Stimulated activated CD8-positive, alpha-beta memory T cell treated with anti-CD3 and anti-CD28 coated beads, Interleukin-15, amount 100 ng/mL, for 24 hours (primary cell): Measurements from ENCODE around the gene SH3BP4.

Experiments
- DNase-seq: peaks from one replicate; pipeline ENCODE4 v3.0.0-alpha.2; 2020; ENCODE audit warnings: low read depth

The SH3BP4 gene

DNA sequence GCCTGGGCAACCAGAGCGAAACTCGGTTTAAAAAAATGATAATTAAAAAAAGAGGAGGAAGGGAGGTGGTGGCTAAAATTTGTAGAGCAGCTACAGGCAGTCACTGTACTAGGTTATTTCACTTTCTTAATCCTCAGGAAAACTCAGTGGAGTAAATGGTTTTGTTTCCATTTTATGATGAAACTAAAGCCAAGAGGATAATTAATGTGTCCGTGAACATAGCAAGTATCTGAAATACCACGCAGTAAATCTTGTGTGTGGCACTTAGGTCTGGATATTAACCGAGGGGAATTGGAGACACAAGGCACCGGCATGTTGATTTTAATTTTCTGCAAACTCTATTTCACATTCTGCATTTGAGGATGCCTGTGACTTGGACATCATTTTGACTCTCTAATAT is 14.5 kb downstream of the SH3BP4 start:
- DNase-seq: no peak

DNA sequence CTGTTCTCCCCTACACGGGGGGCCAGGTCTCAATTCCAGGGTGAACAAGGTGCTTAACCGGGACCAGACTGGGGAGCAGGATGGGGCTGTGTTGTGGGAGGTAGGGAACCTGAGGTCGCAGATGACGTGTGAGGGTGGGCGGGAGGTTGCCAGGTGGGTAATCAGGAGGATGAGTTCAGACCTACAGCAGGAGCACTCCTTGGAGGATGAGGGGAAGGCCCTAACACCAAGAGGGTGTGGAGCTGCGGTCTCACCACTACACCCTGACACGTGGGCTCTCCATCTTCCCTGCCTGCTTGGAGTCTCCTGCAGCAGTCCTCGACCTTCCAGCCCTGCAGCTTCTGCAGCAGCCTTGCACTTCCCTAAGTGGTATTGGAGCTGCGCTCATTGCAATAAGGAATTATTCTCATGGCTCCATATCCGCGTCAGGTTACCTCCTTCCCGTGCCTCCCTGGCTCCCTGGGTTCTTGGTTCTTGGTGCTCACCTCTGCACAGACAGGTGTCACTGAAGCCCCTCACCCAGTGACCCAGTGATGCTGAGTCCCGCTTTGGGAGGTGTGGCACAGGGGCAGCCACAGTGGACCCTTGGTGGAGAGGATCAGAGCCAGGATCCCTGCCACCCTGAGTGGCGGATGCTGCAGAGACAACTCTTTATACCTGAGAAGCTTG is 15.5 kb downstream of the SH3BP4 start:
- no peak for DNase-seq

DNA sequence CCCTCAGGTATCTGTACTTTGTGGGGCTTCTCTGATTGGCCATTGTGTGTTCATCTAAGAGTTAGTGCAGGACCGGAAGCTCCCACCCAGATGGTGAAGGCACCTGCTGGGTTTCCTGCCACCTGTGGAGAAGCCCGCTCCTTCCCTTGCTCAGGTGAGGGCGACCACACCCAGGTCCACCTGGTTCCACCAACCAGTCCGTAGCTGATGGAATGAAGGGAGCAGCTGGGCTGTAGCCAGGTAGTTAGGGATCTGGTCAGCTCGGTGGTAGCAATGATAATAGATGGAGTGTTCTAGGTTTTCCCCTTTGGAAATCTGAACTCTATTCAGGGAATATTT is 16.0 kb downstream of the SH3BP4 start:
- no peak for DNase-seq

DNA sequence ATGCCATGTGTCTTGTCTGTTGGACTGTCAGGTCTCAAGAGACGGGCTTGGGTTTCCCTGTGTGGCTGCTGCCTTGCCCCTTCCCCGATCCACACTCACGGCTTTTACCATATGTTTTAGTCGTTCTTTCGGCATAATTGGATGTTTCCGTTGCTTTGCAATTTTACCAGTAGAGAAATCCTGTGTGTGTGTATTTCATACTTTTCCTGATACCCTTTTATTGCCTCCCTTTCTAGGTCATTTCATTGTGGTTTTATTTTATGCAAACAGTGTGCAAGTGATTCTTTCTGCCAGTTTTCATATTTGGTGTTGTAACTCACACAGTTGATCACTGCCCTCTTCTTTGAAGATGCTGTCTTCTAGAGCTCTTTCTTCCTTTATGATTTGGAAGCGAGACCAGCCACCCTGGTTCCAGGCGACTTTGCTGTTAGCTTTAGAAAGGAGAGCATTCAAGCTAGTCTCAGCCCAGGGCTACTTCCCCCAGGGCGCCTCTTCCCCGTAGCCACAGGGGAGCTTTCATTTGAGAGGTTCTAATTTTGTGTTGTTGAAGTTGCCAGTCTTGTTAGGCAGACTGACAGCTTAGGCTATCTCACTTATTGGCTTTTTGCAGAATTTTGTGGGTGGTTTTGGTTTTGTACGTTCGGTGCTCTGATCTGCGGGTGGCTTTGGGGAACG is 17.0 kb downstream of the SH3BP4 start:
- no peak for DNase-seq

DNA sequence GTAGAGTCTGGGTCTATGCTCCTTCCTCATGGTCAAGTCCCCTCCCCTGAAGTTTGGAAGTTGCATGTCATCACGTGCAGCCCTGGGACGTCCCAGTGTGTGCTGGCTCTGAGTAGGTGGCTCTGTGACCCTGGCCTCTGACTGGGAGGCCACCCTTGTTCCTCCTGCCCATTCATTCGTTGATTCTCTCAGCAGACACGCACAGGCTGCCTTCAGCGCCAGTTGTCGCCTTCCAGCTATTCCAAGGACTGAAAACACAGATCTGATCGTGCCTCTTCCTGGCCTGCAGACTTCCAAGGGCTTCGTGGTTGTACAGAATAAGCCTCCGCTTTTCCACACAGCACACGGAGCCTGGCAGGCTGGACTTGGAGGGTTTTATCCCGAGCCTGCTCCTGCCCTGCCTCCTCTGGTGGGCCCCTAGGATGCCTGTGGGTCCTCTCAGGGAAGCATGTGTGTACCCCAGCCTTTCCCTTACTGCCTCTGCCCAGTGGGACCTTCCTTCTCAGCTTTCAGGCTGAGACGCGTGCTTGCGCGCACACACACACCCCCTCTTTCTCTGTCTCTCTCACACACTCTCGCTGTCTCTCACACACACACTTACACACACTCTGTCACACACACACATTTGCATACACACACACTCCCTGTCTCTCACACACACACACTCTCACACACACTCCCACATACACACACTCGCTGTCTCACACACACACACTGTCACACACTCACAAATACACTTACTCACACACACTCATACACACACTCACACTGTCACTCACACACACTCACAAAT is 17.7 kb downstream of the SH3BP4 start:
- DNase-seq: no peak

DNA sequence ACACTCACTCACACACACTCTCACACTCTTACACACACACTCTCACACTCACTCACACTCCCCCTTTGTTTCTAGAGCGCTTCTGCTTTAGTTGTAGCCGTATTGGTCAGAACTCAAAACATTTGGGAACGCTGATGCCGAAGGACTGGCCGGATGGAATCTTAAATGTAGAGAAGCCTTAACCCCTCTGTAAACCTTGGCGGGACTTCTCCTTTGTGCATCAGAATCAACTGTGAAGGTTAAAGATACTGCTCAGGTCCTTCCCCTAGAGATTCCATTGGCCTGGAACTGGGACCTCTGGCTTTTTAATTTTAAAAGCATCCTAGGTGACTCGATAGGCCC is 18.3 kb downstream of the SH3BP4 start:
- no peak for DNase-seq

DNA sequence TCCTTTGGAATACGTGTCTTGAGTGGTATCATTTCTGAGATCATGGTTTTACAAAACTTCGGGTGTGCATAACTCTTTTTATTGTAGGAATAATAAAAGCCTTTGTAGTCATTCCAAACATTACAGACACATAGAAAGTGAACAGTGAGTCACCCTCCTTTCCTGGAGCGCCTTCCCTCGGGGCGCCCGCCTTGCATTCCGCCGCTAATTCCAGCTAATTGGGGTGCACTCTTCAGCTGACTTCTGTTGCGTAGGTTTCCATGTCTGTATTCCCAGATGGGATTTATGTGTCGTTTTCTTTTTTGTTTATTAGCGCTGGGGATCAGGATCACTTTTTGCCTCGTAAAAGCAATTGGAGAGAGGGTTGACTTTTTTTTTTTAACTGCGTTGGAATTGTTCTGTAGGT is 18.7 kb downstream of the SH3BP4 start:
- DNase-seq: no peak

DNA sequence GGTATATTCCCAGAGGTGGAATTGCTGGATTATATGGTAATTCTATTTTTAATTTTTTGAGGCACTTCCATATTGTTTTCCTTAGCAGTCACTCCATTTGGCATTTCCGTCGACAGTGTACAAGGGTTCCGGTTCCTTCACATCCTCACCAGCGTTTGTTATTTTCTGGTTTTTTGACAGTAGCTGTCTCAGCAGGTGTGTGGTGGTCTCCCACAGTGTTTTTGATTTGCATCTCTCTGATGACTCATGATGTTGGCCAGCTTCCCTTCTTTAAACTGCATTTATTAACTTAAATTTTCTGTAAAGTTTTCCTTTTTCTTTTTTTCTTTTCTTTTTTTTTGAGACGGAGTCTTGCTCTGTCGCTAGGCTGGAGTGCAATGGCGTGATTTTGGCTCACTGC is 19.7 kb downstream of the SH3BP4 start:
- no peak for DNase-seq

DNA sequence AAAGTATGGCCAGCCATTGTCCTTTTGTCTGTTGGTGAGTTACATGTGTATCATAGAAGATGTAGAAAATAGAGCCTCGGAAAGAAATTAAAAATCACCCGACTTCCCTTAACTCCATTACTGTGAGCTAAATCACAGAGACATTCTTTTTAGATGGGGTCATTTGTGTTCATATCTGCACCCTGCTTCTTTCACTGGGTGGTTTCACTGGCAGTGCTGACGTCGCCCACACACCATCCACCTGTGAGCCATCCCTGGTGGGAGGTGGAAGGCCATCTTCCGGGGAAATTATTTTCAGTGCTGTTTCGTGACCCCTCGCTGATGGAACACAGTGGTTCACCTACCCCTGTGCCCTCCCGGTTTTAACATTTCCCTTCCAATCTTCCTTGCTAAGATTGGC is 21.2 kb downstream of the SH3BP4 start:
- DNase-seq: no peak

DNA sequence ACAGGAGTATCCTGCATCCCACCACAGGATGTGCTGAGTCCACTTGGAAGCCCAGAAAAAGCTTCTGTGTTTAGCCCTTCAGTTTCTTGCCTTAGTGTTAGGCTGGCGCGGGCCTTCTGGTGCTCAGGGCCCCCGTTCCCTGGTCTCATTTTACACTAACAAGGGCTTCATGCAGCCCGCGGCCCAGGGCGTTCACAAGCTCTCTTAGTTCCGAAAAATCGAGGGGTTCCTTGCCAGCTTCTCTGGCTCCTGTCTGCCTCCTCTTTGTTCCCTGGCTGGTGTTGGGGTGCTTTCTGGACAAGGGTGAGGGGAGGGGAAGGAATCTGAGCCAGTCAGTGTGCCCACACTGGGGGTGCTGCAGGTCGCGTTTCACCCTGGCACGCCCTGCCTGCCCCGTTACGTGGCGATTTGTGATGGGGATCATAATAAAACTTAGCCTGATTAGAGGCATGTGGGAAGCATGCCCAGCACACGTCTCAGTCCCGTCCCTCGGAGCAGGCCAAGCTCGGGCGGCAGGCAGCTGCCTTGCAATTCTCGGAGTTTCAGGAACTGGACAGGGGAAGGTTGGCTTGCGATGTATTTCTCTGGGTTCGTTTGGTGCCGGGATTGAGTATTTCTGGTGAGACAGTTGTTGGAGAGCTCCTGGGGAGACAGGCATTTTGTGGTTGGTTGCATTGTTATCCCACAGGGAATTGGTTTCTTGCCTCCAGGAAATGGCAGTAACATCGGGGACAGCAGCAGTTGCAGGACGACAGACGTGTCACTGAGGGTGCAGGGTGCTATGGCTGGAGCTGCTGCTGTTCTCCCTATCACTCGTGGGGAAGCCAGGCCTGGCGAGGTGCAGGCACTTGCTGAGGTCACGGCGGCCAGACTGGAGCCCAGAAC is 22.9 kb downstream of the SH3BP4 start:
- DNase-seq: no peak

DNA sequence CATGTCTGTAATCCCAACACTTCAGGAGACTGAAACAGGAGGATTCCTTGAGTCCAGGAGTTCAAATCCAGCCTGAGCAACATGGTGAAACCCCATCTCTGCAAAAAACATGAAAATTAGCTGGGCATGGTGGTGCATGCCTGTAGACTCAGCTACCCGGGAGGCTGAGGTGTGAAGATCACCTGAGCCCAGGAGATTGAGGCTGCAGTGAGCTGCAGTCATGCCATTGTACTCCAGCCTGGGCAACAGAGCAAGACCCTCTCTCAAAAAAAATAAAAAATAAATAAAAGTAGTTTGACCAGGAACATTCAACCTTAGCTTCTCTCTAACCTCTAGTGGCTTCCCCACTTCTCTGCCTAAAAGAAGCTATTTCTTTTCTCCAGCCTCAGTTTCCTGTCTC is 23.8 kb downstream of the SH3BP4 start:
- DNase-seq: no peak

DNA sequence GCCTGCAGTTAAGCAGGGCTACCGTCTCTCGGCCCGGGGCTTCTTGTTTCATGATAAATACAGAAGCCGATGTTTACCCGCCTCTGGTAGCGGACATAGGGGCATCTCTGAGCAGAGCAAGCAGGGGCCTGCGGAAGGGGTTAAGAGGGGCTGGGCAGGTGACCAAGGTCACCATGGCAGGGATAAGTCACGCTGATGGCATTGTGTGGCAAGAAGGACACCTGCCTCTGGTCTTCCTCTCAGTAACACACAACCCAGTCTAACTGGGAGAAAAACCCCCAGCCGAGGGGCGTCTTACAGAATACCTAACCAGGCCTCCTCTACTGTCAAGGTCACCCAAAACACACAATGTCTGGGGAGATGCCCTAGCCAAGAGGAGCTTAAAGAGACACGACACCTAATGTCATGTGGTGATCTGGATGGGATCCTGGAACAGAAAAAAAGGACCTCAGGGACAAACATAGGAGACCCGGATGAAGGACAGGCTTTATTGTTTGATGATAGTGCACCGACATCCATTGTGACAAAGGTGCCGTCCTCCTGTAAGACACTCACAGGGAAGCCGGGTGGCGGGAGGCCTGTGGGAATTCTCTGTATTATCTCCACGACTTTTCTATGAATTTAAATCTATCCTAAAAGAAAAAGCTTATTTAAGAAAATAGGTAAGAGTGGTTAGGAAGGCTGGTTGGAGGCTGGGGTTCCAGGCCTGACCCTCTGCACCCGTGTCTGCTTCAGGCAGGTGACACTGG is 24.8 kb downstream of the SH3BP4 start:
- no peak for DNase-seq

DNA sequence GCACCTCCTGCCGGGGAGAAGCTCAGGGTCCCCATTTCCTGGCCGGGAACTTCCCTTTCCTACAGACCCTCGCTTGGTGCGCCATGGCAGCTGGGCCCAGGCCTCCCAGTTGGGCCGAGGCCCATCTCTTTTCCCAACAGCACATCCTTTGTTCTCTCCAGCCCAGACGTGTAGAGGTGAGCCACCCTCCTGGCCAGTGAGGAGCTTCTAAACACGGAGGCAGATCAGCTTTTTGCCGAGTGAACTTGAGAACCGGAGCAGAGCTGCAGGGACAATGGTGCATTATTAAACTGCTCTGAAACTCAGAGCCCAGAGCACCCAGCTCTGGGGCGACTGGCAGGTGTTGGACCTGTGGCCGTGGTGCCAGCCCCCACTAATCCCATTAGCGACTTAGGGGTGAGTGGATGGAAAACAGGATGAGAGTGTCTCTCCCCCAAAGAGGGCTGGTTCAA is 25.4 kb downstream of the SH3BP4 start:
- DNase-seq: no peak

DNA sequence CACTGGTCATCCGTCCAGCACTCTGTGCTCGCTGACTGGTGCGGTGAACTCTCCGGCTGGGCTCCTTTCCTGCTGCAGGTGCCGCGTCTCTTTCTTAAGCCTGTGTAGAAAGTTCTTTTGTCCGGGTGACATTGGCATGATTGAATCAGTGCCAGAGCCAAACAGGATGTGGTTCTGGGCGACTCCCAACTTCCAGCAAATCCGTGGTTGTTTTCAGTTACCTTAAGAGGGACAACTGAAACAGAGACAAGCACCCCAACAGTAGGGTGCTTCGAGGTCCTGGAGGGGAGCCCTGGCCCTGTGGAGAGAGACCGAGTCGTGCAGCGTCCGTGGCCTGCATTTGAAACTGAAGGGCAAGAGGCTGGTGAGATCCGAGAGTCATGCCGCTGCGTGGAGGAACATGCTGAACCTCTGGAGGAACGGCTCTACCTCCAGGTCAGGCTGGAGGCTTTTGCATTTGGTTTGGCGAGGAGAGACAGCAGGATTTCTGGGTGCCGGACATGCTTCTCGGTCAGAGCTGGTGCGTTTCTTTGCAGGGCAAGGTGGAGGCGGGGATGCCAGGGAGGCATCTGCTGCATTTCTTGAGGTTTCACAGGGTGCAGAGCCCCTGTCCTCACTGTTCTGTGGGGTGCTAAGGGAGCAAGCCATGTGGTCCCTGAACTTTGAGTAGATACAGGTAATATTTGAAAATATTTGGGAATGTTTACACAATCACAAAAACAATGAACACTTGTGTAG is 26.8 kb downstream of the SH3BP4 start:
- DNase-seq: no peak

DNA sequence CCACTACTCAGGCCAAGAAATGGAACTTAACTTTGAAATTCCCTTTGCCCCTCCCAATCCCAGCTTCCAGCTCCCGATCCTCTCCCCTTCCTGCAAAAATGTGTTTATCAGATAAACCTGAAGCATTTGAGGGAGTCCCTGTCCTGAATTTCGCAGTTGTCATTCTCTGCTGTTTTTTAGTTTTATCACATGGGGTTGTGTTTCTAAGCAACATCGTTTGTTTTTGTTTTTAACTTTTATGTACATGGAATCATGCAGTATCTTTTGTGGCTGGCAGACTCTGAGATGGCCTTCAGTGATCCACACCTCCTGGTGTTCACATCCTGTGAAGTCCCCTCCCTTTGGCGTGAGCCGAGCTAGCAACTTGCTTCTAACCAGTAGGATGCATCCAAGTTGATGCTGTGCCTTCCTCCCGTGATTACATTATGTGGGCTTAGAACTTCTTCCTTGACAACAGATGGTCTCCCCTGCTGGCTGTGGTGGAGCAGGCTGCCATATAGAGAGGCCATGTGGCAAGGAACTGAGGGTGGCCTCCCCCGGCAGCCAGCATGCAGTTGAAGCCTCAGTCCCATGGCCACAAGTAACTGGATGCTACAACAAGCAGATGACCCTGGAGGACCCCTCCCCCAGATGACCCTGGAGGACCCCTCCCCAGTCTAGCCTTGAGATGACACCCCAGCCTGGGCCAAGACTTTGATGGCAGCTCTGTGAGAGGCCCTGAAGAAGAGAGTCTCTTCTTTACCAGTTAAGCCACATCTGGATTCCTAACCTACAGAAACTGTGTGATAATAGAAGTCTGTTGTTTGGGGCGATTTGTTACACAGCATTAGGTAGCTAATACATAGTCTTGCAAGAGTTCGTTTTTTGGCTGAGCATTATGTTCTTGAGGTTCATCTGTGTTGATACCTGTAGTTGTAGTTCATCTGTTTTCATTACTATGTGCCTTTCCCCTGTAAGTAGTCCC is 27.7 kb downstream of the SH3BP4 start:
- no peak for DNase-seq

DNA sequence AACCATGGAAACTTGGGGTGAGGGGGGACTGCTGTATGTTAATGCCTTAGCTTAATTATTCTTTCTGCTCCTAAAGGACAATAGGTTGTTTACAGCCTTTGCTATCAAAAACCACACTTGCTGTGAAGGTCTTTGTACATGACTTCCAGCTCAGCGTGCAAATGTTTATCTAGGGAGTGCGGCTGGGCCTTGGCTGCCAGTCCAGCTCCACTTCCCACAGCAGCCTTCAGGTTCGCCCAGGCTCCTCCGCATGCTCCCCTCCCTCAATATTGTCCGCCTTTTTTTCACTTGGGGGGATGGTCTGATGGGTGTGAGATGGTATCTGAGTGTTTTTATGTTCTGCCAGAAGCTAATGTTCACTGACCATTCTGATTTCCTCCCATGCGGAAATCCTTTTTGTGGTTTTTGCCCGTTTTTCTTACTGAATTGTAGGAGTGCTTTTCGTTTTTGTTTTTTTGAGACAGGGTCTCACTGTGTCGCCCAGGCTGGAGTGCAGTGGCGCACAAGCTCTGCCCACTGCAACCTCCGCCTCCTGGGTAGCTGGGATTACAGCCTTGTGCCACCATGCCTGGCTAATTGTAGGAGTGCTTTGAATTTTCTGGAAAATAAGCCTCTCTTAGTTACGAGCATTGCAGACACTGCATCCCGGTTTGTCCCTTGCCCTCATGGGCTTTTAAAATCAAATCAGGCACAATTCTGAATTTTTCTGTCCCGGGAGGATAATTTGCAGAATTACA is 28.8 kb downstream of the SH3BP4 start:
- DNase-seq: no peak

DNA sequence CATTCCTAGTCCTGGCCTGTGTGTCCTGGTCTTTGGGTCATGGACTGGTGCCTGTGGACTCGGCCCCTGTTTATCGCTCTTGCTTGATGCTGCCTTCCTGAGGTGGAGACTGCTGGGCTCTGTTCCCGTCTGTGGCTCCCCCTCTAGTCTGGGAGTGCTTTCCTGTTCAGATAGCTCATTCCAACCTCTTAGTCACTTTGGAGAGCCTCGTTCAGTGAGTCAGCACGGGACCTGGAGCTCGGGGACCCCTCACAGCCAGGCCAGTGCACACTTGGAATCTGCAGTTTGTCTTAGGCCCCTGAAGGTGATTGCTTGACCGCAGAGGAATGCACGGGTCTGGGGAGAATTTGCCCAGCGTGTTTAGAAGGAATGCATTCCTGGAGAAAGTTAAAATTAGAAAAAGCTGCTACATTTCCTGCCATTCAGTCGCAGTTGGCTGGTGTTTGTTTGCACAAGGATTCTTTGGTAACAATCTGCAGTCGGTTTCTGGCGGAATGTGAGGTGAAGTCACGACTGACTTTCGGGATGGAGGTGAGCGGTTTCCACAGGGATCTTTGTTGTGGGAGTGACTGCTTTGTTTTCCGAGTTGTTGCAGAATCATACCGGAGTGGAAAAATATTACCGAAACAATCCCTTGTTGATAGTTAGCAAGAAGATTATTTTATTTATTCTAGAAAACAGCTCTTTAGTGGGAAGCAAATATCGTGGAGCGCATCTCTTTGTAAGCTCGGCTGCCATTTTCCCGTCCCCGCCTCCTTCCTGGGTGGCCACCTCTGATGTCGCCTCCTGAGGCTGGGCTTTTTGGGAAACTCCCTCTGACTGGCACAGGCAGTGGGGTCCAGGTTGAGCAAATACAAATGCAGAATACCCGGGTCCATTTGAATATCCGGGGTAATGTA is 29.6 kb downstream of the SH3BP4 start:
- DNase-seq: no peak
